Osteocyte (in vitro differentiated cells): ENCODE data around the gene KIAA0232. TPM values are rescaled to one million over a fixed set of nuclear protein-coding genes. Genes with fewer than 3 reads are reported as not detected.
A peak's percentile ranks its signal among the peaks of the same experiment; 100 is the strongest.

Experiments
- DNase-seq: peaks from one replicate; pipeline ENCODE4 v3.0.0; 2021; ENCODE audit warnings: mixed read lengths; ENCODE audit not compliant: unreplicated experiment; ENCODE audit errors: extremely low spot score
- H3K27ac Mint-ChIP-seq: one replicate; pipeline ENCODE4 v1.8.0; 2021; ENCODE audit warnings: mild to moderate bottlenecking, mixed read lengths; ENCODE audit not compliant: unreplicated experiment
- H3K27me3 Mint-ChIP-seq: one replicate; pipeline ENCODE4 v1.8.0; 2021; ENCODE audit warnings: mixed read lengths; ENCODE audit not compliant: unreplicated experiment
- H3K36me3 Mint-ChIP-seq: one replicate; pipeline ENCODE4 v1.8.0; 2021; ENCODE audit warnings: mixed read lengths; ENCODE audit not compliant: unreplicated experiment
- H3K4me1 Mint-ChIP-seq: one replicate; pipeline ENCODE4 v1.8.0; 2021; ENCODE audit warnings: mixed read lengths; ENCODE audit not compliant: unreplicated experiment
- H3K4me3 Mint-ChIP-seq: one replicate; pipeline ENCODE4 v1.8.0; 2021; ENCODE audit warnings: mild to moderate bottlenecking, moderate library complexity, mixed read lengths; ENCODE audit not compliant: unreplicated experiment
- H3K9me3 Mint-ChIP-seq: one replicate; pipeline ENCODE4 v1.8.0; 2021; ENCODE audit warnings: mixed read lengths; ENCODE audit not compliant: unreplicated experiment
- CTCF ChIP-seq: fragments of 200-600 bp; sonication (generic); IDR thresholded peaks from 2 replicates; pipeline ENCODE4 v1.5.0; 2021; ENCODE audit warnings: antibody characterized with exemption, mild to moderate bottlenecking, moderate library complexity
- total RNA-seq: library from RNA; stranded (reverse); gene quantifications from 2 replicates; pipeline ENCODE4 v1.2.1, GENCODE V29; 2021

The KIAA0232 gene
- total RNA-seq, 1 donor from 2014 or later: 27.1 TPM

GRCh38 chr4:6915041-6916005 lies 132.8 kb downstream of the KIAA0232 start:
- no peak for DNase-seq
- Mint-ChIP-seq H3K36me3 (no peaks in the 10 kb centered on the region), H3K4me1 (peaks cover 28% of the 10 kb centered on the region), H3K27me3 (no peaks in the 10 kb centered on the region), H3K9me3 (no peaks in the 10 kb centered on the region), H3K27ac (no peak overlapping the region), H3K4me3 (no peak overlapping the region)
- no peak for TF ChIP-seq CTCF

GRCh38 chr4:6916069-6916586 lies 133.6 kb downstream of the KIAA0232 start:
- Mint-ChIP-seq H3K4me3 (no peak overlapping the region), H3K9me3 (no peaks in the 10 kb centered on the region)
- TF ChIP-seq CTCF: no peak

GRCh38 chr4:6916587-6917460 lies 134.3 kb downstream of the KIAA0232 start:
- Mint-ChIP-seq H3K4me1 (peaks cover 20% of the 10 kb centered on the region), H3K4me3 (no peak overlapping the region), H3K36me3 (no peaks in the 10 kb centered on the region), H3K27me3 (no peaks in the 10 kb centered on the region), H3K27ac (no peak overlapping the region), H3K9me3 (no peaks in the 10 kb centered on the region)
- no peak for TF ChIP-seq CTCF
- DNase-seq: no peak

More at GRCh38 chr4:6916069-6916586, 133.6 kb downstream of the KIAA0232 start:
- no peak overlapping the region for H3K27ac Mint-ChIP-seq
- peaks cover 23% of the 10 kb centered on the region for H3K4me1 Mint-ChIP-seq
- H3K27me3 Mint-ChIP-seq: no peaks in the 10 kb centered on the region
- no peaks in the 10 kb centered on the region for H3K36me3 Mint-ChIP-seq
- DNase-seq: no peak

GRCh38 chr4:6917461-6918271 lies 135.1 kb downstream of the KIAA0232 start:
- Mint-ChIP-seq H3K27me3 (no peaks in the 10 kb centered on the region), H3K9me3 (no peaks in the 10 kb centered on the region), H3K4me3 (no peak overlapping the region), H3K27ac (peak overlapping the region; percentile 60), H3K36me3 (no peaks in the 10 kb centered on the region), H3K4me1 (peaks cover 20% of the 10 kb centered on the region)
- peak; percentile 40 for TF ChIP-seq CTCF
- no peak for DNase-seq
